Lower leg skin (tissue), 4 donors: Measurements from ENCODE around the gene ADAMTSL1. TPM values are rescaled to one million over a fixed set of nuclear protein-coding genes. Genes with fewer than 3 reads are reported as not detected.

Source experiments
- DNase-seq, 2 donors: peaks; one replicate each; pipeline ENCODE4 v3.0.0-alpha.2; 2019; ENCODE audit warnings: low spot score in 2 of 2
- H3K4me3 ChIP-seq: fragments of 200-600 bp; sonication (generic); 2 replicates; pipeline ENCODE4 v1.5.1; 2017; ENCODE audit warnings: mild to moderate bottlenecking, low read depth; ENCODE audit not compliant: poor library complexity, severe bottlenecking
- CTCF ChIP-seq, 3 donors: fragments of 450-650 bp; IDR thresholded peaks; one replicate each; pipeline ENCODE4 v1.5.1; 2016; ENCODE audit warnings: antibody characterized with exemption in 3 of 3, mild to moderate bottlenecking in 3 of 3, moderate library complexity in 2 of 3
- POLR2A ChIP-seq, 2 donors: fragments of 450-650 bp; IDR thresholded peaks; one replicate each; pipeline ENCODE4 v1.6.1; 2016 to 2017; ENCODE audit warnings: antibody characterized with exemption in 2 of 2, mild to moderate bottlenecking in 1 of 2, moderate library complexity in 1 of 2
- WGBS, 2 donors: methylation state at CpG; one replicate each; pipeline ENCODE4 v1.1.5; 2018; 5-methylcytosine and 5-hydroxymethylcytosine counted together
- intact Hi-C: fragments of 100-400 bp; cut with DNase I; formaldehyde crosslinking; loops from one replicate; pipeline ENCODE4 v1.15.0; 2023; ENCODE audit warnings: low total_unique reads
- total RNA-seq, 4 donors: library from RNA; depleted of rRNA; stranded (reverse); fragments of >200 nt; gene quantifications; one replicate each; pipeline ENCODE4 v1.1.0, GENCODE V29; 2016

Gene ADAMTSL1
- total RNA-seq, 4 donors from 2014 or later: 1.2 to 3.6 (median 1.9) TPM

- DNase-seq: no peak
- H3K4me3 ChIP-seq: no peak overlapping the region
- WGBS, 2 donors: 99% methylated on average over 2 of the region's 2 CpGs
- intact Hi-C loops: no loop called here
- no peak for TF ChIP-seq CTCF (IDR thresholded peaks at IDR 0.05)
- no peak for TF ChIP-seq POLR2A (IDR thresholded peaks at IDR 0.05)
Measured at GRCh38 chr9:18591261-18591660, 117.3 kb downstream of the ADAMTSL1 start.

- DNase-seq: no peak
- TF ChIP-seq POLR2A (IDR thresholded peaks at IDR 0.05) (no peak), CTCF (IDR thresholded peaks at IDR 0.05) (no peak)
- intact Hi-C loops: no loop called here
- no peak overlapping the region for H3K4me3 ChIP-seq
Measured at GRCh38 chr9:18594837-18595236, 120.9 kb downstream of the ADAMTSL1 start.

- no peak for TF ChIP-seq CTCF (IDR thresholded peaks at IDR 0.05)
- WGBS, 2 donors: 45 to 76% methylated on average over 2 of the region's 3 CpGs
- no peak overlapping the region for H3K4me3 ChIP-seq
- no peak for DNase-seq
- intact Hi-C loops: no loop called here
Measured at GRCh38 chr9:18595597-18595996, 121.6 kb downstream of the ADAMTSL1 start.

- H3K4me3 ChIP-seq: no peak overlapping the region
- intact Hi-C loops: no loop called here
- 50 to 52% methylated on average over 1 of the region's 1 CpG for WGBS, 2 donors
- no peak for DNase-seq
- TF ChIP-seq POLR2A (IDR thresholded peaks at IDR 0.05) (no peak), CTCF (IDR thresholded peaks at IDR 0.05) (no peak)
Measured at GRCh38 chr9:18596920-18597319, 123.0 kb downstream of the ADAMTSL1 start.

- intact Hi-C loops: no loop called here
- no peak overlapping the region for H3K4me3 ChIP-seq
- TF ChIP-seq POLR2A (IDR thresholded peaks at IDR 0.05) (no peak), CTCF (IDR thresholded peaks at IDR 0.05) (no peak)
- DNase-seq: no peak
- 70 to 83% methylated on average over 1 of the region's 1 CpG for WGBS, 2 donors
Measured at GRCh38 chr9:18598969-18599368, 125.0 kb downstream of the ADAMTSL1 start.

- intact Hi-C loops: no loop called here
- H3K4me3 ChIP-seq: no peak overlapping the region
- TF ChIP-seq POLR2A (IDR thresholded peaks at IDR 0.05) (no peak), CTCF (IDR thresholded peaks at IDR 0.05) (no peak)
- DNase-seq: no peak
Measured at GRCh38 chr9:18601026-18601425, 127.1 kb downstream of the ADAMTSL1 start.
